GM19238 (cell line): Measurements from ENCODE around the gene CAV1.
A peak's percentile ranks its signal among the peaks of the same experiment; 100 is the strongest.
"Not testable (repeated sequence)": the region's sequence is repeated elsewhere in the genome, so short reads cannot be mapped to it uniquely, and the experiment has no call there.

Source experiments
- DNase-seq: peaks from one replicate; pipeline ENCODE4 v3.0.0; 2011; ENCODE audit warnings: low spot score; ENCODE audit not compliant: insufficient read length

Gene CAV1

GRCh38 chr7:116582164-116582732, 57.4 kb downstream of the CAV1 start:
- DNase-seq, result no peak

- no peak for DNase-seq
These were observed 58.1 kb downstream of the CAV1 start for GRCh38 chr7:116582806-116583444.

- peak; percentile 27 for DNase-seq
These were observed 58.8 kb downstream of the CAV1 start for GRCh38 chr7:116583653-116584052.

- no peak for DNase-seq
These were observed 59.9 kb downstream of the CAV1 start for GRCh38 chr7:116584721-116585120.

DNA sequence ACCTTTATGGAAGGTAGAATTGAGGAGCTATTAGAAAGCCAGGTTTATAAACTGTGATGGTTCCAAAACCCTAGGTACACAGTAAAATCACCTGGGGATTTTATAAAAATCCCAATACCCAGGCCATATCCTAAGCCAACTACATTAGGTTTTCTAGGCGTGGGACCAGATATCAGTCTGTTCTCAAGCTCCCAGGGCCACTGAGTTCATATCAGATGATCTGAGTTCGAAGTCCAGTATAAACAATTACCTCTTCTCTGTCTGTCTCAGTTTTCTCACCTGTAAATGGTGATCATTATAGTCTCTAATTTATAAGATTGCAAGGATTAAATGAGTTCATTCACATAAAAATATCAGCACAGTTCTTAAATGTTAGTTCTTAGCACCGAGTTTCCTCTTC, 60.6 kb downstream of the CAV1 start:
- DNase-seq, result no peak

DNA sequence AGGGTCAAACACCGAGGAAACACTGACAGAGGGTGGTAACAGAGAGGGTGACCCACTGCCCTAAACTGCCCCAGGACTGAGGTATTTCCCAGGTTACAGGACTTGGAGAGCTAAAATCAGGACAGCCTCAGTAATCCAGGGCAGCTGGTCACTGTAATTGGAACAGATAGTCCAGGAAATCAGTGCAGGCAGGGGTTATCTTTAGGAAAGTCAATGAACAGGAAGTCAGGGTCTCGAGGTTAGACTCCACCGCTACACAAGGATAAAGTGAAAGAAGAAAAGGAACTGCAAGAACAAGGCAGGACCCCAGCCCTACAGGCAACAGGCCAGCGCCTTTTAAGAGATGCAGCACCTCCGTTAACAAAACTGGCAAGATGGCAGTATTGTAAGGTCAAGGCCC, 61.1 kb downstream of the CAV1 start:
- no peak for DNase-seq

DNA sequence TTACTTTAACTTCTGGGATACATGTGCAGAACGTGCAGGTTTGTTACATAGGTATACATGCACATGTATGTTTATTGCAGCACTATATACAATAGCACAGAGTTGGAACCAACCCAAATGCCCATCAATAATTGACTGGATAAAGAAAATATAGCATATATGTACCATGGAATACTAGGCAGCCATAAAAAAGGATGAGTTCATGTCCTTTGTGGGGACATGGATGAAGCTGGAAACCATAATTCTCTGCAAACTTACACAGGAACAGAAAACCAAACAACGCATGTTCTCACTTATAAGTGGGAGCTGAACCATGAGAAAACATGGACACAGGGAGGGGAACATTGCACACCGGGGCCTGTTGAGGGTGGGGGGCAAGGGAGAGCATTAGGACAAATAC, 62.4 kb downstream of the CAV1 start:
- not testable (repeated sequence) for DNase-seq

- DNase-seq, result no peak
These were observed 63.4 kb downstream of the CAV1 start for GRCh38 chr7:116588225-116588624.

- no peak for DNase-seq
These were observed 64.1 kb downstream of the CAV1 start for GRCh38 chr7:116588641-116589594.

- no peak for DNase-seq
These were observed 66.6 kb downstream of the CAV1 start for GRCh38 chr7:116591202-116592040.

- DNase-seq, result no peak
These were observed 67.2 kb downstream of the CAV1 start for GRCh38 chr7:116592041-116592355.

DNA sequence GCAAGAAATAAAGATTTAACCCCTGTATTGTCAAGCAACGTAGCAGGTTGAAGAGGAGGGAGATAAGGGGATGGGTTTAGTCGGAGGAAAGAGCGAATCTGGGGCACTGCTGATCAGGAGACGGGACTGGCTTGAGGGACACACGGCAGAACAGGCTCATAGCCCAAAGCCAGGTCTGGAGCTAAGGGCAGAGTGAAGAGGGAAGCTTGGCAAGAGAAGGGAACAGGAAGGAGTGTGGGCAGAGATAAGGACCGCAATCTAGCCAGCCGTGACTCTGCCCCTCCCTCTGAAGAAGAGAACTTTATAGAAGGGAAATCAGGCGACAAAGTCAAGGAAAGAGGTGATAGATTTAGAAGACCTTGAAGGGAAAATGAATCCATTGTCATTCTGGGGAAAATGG, 67.6 kb downstream of the CAV1 start:
- DNase-seq, result no peak

- no peak for DNase-seq
These were observed 68.7 kb downstream of the CAV1 start for GRCh38 chr7:116593359-116594075.

- no peak for DNase-seq
These were observed 70.2 kb downstream of the CAV1 start for GRCh38 chr7:116595063-116595462.

- no peak for DNase-seq
These were observed 72.5 kb downstream of the CAV1 start for GRCh38 chr7:116597384-116597783.

GRCh38 chr7:116598278-116598677, 73.4 kb downstream of the CAV1 start:
- no peak for DNase-seq

GRCh38 chr7:116598861-116599260, 74.0 kb downstream of the CAV1 start:
- DNase-seq, result no peak

GRCh38 chr7:116601426-116601825, 76.6 kb downstream of the CAV1 start:
- DNase-seq, result no peak

DNA sequence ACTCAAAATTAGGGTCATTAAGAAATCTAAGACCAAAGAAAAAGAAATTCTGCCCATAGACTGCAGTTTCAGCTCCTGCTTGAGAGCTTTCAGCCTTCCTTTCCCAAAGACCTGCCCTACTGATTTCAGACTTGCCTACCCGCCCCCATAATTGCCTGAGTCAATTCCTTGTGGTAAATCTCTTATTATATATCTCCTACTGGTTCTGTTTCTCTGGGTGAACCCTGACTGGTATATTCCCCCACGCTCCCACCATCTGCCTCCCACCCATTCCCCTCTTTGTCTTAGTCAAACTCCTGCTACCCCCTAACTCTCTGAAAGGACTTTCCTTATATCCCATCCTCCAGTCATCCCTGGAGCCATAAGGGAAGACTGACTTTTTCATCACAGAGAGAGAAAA, 82.5 kb downstream of the CAV1 start:
- DNase-seq, result no peak

- no peak for DNase-seq
These were observed 85.4 kb downstream of the CAV1 start for GRCh38 chr7:116610210-116610609.

- DNase-seq, result no peak
These were observed 85.9 kb downstream of the CAV1 start for GRCh38 chr7:116610721-116611120.
